Measurements from ENCODE around the gene ZDHHC3.

DNA sequence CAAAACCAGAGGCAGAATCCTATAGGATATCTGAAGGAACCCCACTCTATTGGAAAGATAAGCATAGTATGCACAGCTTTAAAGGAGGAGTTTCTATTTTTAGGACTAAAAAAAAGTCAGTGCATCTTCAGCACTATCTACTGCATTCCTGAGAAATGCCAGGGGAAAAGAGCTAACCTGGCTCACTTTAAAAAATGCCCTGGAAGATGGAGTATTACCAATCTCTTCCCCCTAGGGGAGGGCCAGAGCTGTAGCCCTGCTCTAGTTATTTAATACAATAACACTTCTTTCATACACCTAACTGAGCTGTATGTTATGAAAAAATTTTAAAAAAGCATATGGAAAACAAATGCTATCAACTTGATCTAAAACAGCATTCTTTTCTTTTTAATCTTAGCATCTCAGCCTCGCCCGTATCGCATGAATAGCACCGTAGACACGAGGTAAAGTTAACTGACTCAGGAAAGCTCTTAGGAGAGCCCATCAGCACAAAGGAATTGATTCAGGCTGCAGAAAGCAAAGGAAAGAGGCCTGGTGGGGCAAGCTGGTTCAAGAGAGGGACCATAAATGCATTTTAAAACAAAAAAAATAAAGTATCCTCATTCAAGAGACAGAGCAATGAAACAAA is 51.4 kb downstream of the ZDHHC3 start:
- TF ChIP-seq, protein P1, sequence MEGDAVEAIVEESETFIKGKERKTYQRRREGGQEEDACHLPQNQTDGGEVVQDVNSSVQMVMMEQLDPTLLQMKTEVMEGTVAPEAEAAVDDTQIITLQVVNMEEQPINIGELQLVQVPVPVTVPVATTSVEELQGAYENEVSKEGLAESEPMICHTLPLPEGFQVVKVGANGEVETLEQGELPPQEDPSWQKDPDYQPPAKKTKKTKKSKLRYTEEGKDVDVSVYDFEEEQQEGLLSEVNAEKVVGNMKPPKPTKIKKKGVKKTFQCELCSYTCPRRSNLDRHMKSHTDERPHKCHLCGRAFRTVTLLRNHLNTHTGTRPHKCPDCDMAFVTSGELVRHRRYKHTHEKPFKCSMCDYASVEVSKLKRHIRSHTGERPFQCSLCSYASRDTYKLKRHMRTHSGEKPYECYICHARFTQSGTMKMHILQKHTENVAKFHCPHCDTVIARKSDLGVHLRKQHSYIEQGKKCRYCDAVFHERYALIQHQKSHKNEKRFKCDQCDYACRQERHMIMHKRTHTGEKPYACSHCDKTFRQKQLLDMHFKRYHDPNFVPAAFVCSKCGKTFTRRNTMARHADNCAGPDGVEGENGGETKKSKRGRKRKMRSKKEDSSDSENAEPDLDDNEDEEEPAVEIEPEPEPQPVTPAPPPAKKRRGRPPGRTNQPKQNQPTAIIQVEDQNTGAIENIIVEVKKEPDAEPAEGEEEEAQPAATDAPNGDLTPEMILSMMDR (IDR thresholded peaks at IDR 0.05; ENCODE audit: poor library complexity): no peak
- TF ChIP-seq EZH2 (IDR thresholded peaks at IDR 0.05; ENCODE audit: borderline replicate concordance): no peak

Measured in hepatocyte (in vitro differentiated cells).